HL-60 (cell line): Measurements from ENCODE around the gene NAV2.

Experiments used
- DNase-seq, 2 experiments: peaks; one replicate each; pipeline ENCODE4 v3.0.0-alpha.2; 2010 to 2020; ENCODE audit warnings: low read depth in 1 of 2, low spot score in 1 of 2
- H3K27ac ChIP-seq: fragments of 250-450 bp; sonication (Bioruptor Pico); replicated peaks from 2 replicates; pipeline ENCODE4 v1.5.1; 2020; ENCODE audit warnings: mild to moderate bottlenecking, moderate library complexity
- H3K27me3 ChIP-seq: fragments of 250-450 bp; sonication (Bioruptor Pico); 2 replicates; pipeline ENCODE4 v1.5.1; 2021; ENCODE audit warnings: mild to moderate bottlenecking, moderate library complexity; ENCODE audit not compliant: insufficient read depth, poor library complexity, severe bottlenecking
- H3K4me3 ChIP-seq: replicated peaks from 2 replicates; pipeline ENCODE4 v1.5.1; 2011; ENCODE audit warnings: mild to moderate bottlenecking, control low read depth, low read length; ENCODE audit not compliant: insufficient read depth
- GABPA ChIP-seq: IDR thresholded peaks from 2 replicates; pipeline ENCODE4 v1.6.1; 2012; ENCODE audit warnings: low read depth
- POLR2AphosphoS5 ChIP-seq: IDR thresholded peaks from 2 replicates; pipeline ENCODE4 v1.6.1; 2012; ENCODE audit warnings: low read depth
- SPI1 ChIP-seq: IDR thresholded peaks from 2 replicates; pipeline ENCODE4 v1.6.1; 2012; ENCODE audit warnings: low read depth, mild to moderate bottlenecking, borderline replicate concordance
- TF ChIP-seq, protein P1 (sequence below): IDR thresholded peaks from 2 replicates; pipeline ENCODE4 v1.6.1; 2012; ENCODE audit warnings: low read depth; ENCODE audit not compliant: insufficient replicate concordance
- TF ChIP-seq, protein P2 (sequence below): IDR thresholded peaks from one replicate; pipeline ENCODE4 v1.5.1; 2011; ENCODE audit warnings: low read length, control low read depth, inconsistent platforms; ENCODE audit not compliant: insufficient read depth

NAV2 gene

DNA sequence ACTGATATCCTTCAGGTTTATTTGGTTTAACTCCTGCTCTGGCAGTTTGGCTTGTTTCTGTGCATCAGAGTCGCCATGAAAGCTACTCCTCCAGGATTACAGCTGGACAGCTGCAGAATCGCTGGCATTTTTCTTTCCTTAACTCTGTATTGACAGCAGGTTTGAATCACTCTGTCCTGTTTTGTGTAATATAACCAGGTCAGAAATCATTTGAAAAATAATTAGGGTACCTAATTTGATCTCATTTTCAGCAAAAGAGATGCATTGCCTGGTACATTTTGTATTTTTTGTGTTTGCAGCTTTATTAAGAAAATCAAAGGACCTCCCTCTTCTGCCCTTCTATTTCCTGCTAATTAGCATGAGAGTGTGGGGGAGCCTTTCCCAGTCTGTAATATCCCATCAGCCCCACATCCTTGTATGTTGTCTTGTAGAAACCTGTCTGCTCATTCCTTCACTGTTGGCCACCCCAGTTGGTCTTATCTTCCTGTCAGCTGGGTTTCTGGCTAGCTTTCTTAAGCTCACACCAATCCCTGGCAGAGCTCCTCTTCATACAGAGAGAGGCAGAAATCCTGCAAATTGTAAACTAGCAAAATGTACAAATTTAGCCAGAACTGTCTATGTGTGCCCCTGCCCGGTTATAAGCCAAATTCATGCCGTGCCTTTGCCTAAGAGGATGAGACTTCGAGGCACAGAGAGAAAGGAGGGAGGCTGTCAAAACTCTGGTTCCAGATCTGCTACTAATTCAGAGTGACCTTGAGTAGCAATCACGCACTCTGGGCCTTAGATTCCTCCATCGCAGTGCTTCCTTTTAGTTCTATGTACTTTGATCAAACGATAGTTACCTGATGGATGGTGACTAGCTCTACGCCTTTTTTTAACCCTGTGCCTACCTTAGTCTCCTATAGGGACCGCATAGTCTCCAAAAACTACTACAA is 200.6 kb downstream of the NAV2 start:
- Histone ChIP-seq H3K27me3 (no peaks in the 10 kb centered on the region), H3K27ac (no peak overlapping the region), H3K4me3 (no peak overlapping the region)
- TF ChIP-seq SPI1 (no peak), POLR2AphosphoS5 (no peak), GABPA (no peak)
- TF ChIP-seq, protein P1, sequence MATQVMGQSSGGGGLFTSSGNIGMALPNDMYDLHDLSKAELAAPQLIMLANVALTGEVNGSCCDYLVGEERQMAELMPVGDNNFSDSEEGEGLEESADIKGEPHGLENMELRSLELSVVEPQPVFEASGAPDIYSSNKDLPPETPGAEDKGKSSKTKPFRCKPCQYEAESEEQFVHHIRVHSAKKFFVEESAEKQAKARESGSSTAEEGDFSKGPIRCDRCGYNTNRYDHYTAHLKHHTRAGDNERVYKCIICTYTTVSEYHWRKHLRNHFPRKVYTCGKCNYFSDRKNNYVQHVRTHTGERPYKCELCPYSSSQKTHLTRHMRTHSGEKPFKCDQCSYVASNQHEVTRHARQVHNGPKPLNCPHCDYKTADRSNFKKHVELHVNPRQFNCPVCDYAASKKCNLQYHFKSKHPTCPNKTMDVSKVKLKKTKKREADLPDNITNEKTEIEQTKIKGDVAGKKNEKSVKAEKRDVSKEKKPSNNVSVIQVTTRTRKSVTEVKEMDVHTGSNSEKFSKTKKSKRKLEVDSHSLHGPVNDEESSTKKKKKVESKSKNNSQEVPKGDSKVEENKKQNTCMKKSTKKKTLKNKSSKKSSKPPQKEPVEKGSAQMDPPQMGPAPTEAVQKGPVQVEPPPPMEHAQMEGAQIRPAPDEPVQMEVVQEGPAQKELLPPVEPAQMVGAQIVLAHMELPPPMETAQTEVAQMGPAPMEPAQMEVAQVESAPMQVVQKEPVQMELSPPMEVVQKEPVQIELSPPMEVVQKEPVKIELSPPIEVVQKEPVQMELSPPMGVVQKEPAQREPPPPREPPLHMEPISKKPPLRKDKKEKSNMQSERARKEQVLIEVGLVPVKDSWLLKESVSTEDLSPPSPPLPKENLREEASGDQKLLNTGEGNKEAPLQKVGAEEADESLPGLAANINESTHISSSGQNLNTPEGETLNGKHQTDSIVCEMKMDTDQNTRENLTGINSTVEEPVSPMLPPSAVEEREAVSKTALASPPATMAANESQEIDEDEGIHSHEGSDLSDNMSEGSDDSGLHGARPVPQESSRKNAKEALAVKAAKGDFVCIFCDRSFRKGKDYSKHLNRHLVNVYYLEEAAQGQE: no peak
- TF ChIP-seq, protein P2, sequence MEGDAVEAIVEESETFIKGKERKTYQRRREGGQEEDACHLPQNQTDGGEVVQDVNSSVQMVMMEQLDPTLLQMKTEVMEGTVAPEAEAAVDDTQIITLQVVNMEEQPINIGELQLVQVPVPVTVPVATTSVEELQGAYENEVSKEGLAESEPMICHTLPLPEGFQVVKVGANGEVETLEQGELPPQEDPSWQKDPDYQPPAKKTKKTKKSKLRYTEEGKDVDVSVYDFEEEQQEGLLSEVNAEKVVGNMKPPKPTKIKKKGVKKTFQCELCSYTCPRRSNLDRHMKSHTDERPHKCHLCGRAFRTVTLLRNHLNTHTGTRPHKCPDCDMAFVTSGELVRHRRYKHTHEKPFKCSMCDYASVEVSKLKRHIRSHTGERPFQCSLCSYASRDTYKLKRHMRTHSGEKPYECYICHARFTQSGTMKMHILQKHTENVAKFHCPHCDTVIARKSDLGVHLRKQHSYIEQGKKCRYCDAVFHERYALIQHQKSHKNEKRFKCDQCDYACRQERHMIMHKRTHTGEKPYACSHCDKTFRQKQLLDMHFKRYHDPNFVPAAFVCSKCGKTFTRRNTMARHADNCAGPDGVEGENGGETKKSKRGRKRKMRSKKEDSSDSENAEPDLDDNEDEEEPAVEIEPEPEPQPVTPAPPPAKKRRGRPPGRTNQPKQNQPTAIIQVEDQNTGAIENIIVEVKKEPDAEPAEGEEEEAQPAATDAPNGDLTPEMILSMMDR: no peak
- DNase-seq: no peak

DNA sequence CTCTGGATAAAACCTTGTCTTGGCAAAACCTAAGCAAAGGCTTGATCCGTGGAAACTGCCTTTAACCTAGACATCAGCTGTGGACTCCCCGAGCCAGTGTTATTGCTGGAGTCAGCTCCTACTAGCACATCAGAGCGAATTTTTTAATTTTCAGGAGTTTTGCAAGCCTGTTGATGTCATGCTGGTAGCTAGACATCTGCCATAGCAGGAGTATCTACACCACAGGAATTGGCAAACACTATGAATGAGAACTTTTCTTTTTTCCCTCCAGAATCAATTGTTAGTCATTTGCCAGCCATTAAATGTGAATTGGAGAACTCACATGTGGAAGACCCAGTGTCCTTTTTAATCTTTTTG is 201.2 kb downstream of the NAV2 start:
- Histone ChIP-seq H3K4me3 (no peak overlapping the region), H3K27ac (no peak overlapping the region), H3K27me3 (no peaks in the 10 kb centered on the region)
- no peak for TF ChIP-seq SPI1
- TF ChIP-seq GABPA: no peak
- TF ChIP-seq POLR2AphosphoS5: no peak
- TF ChIP-seq, protein P2: no peak
- TF ChIP-seq, protein P1: no peak
- DNase-seq: no peak

DNA sequence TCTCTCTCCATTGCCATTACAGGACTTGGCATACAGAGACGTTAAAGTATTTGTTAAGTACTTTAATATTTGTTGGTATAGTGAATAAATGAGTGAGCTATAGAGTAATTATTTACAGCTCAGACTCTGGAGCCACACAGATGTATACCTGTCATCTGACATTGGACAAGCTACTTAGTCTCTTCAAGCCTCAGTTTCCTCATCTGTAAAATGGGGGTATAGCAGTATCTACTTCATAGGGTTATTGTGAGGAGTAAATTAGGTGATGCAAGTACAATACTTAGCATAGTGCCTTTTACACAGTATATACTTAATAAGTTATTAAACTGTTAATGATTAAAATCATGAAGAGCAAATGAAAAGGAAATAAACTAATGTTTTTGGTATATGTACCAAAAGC is 203.2 kb downstream of the NAV2 start:
- no peaks in the 10 kb centered on the region for H3K27me3 ChIP-seq
- no peak overlapping the region for H3K27ac ChIP-seq
- no peak overlapping the region for H3K4me3 ChIP-seq
- DNase-seq: no peak
- no peak for TF ChIP-seq POLR2AphosphoS5
- no peak for TF ChIP-seq GABPA
- TF ChIP-seq, protein P1: no peak
- TF ChIP-seq SPI1: no peak
- TF ChIP-seq, protein P2: no peak
